Aorta (tissue), 5 donors: Measurements from ENCODE around the gene VAMP4. TPM values are rescaled to one million over a fixed set of nuclear protein-coding genes. Genes with fewer than 3 reads are reported as not detected.

Source experiments
- ATAC-seq: fragments of 200-7000 bp; cut with Tn5 transposase; one replicate; pipeline ENCODE4 v1.9.1; 2022; ENCODE audit warnings: moderate library complexity; ENCODE audit not compliant: low FRiP score
- DNase-seq, 2 donors: peaks; one replicate each; pipeline ENCODE4 v3.0.0-alpha.2; 2020
- H3K27ac ChIP-seq, 2 donors: one replicate each; pipeline ENCODE4 v1.5.1; 2013; ENCODE audit warnings: low read length in 2 of 2, mild to moderate bottlenecking in 2 of 2, moderate library complexity in 2 of 2, control low read depth in 1 of 2, inconsistent platforms in 1 of 2, low read depth in 1 of 2
- H3K27me3 ChIP-seq, 2 donors: one replicate each; pipeline ENCODE4 v1.6.1; 2013; ENCODE audit warnings: control low read depth in 1 of 2, low read length in 1 of 2, mild to moderate bottlenecking in 1 of 2, moderate library complexity in 1 of 2; ENCODE audit not compliant: insufficient read depth in 2 of 2, control insufficient read depth in 1 of 2
- H3K36me3 ChIP-seq, 2 donors: one replicate each; pipeline ENCODE4 v1.6.1; 2013; ENCODE audit warnings: control low read depth in 1 of 2, low read length in 1 of 2, mild to moderate bottlenecking in 1 of 2; ENCODE audit not compliant: insufficient read depth in 2 of 2, control insufficient read depth in 1 of 2
- H3K4me1 ChIP-seq, 2 donors: one replicate each; pipeline ENCODE4 v1.6.1; 2013; ENCODE audit warnings: low read length in 2 of 2, control low read depth in 1 of 2, mild to moderate bottlenecking in 1 of 2, moderate library complexity in 1 of 2; ENCODE audit not compliant: insufficient read depth in 2 of 2, control insufficient read depth in 1 of 2
- H3K4me3 ChIP-seq, 2 donors: one replicate each; pipeline ENCODE4 v1.5.1; 2013; ENCODE audit warnings: low read length in 2 of 2, control low read depth in 1 of 2, mild to moderate bottlenecking in 1 of 2
- H3K9me3 ChIP-seq: one replicate; pipeline ENCODE4 v1.6.1; 2013; ENCODE audit warnings: mild to moderate bottlenecking, low read length; ENCODE audit not compliant: control insufficient read depth
- WGBS, 2 donors: extraction: QIAGEN DNeasy Blood & Tissue Kit; methylation state at CpG; one replicate each; pipeline ENCODE4 v1.1.7; 2013; 5-methylcytosine and 5-hydroxymethylcytosine counted together
- intact Hi-C, 2 donors: fragments of 100-400 bp; cut with DNase I; formaldehyde crosslinking; loops; one replicate each; pipeline versions ENCODE4 v1.14.2 to v1.15.0; 2022
- polyA plus RNA-seq, 2 donors: library from polyadenylated mRNA; stranded (reverse); fragments of 200-250 nt; gene quantifications; one replicate each; pipeline ENCODE4 v1.2.3, GENCODE V29; 2013
- total RNA-seq, 2 donors: library from RNA; stranded (reverse); fragmentation: NEBNext Ultra II Directional; extraction: Animal tissue kit (Norgen Biotek cat#: 25700); gene quantifications; one replicate each; pipeline ENCODE4 v1.2.1, GENCODE V29; 2021
- donor health status: healthy with polysubstance abuse.
- donor health status: Bipolar disorder and iron deficiency.
- donor health status: DM: no; HTN: no; CAD: no.
- donor health status: DM: no; HTN: no; CAD: no.
- donor health status: DM: yes; HTN: yes; CAD: no.

VAMP4 gene
- total and polyA plus RNA-seq, 4 donors: 22.4 to 28.7 (median 25.5) TPM

GRCh38 chr1:171783816-171784530 lies 42.1 kb upstream of the VAMP4 start:
- Histone ChIP-seq H3K36me3 (peaks cover 5 to 11% of the 10 kb centered on the region in 2 donors), H3K4me1 (peaks cover 0 to 4% of the 10 kb centered on the region in 2 donors), H3K4me3 (no peak overlapping the region), H3K27ac (no peak overlapping the region), H3K27me3 (no peaks in the 10 kb centered on the region), H3K9me3 (no peaks in the 10 kb centered on the region)
- ATAC-seq: no peak
- intact Hi-C loops: loop anchor here in 1 of 2 donors (10.0 kb wide), 1 partner anchor 139 kb away; no protein-coding TSS in a partner anchor
- WGBS, 2 donors: 94% methylated on average over 25 of the region's 25 CpGs
- DNase-seq: no peak

DNA sequence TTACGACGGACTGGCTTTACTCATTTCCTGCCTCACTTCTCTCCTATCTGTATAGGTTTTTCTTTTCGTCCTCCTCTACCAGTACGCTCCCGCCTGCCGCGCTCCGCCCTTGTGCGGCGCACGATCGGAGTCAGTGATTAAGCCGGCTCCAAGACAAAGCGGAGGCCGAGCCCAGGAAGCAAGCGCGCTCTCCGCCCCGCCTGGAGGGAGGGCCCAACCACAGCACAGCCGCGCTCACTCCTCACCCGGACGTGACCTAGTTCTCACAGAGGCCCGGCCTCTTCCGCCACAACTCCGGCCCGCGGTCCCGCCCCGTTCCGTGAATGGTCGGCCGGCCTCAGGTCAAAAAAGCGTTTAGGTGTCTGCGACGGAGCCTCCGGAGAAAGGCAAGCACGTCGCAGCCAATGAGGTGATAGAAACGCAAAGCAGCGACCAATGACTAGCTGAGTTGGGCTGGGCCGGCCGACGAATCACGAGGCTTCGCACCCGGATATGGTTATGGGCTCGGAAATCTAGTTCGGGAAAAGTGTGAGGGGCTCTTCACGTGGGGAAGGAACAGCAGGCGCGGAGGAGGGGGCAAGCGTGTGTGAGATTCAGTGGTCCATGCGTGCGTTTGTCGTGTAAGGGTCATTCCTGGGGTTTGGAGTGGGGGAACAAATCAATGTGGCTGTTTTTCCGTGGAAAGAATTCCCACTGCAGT lies 39.5 kb upstream of the VAMP4 start, which contains the start of gene METTL13:
Gene METTL13, plus strand, starts transcription at position 485 of the 700 bp plus-strand sequence. CDS start 308 bp downstream, outside the sequence.
- H3K9me3 ChIP-seq: no peaks in the 10 kb centered on the region
- intact Hi-C loops: loop anchor here (1.0 to 10.0 kb wide), 4 partner anchors 39 to 137 kb away; partner anchors contain the start of gene VAMP4 (in 1 of the 2)
- DNase-seq: peak; percentile 99
- H3K4me3 ChIP-seq: peak within 1 kb of the TSS; percentile 50 to 96
- no peaks in the 10 kb centered on the region for H3K27me3 ChIP-seq
- 1% methylated on average over 56 to 57 of the region's 57 CpGs for WGBS, 2 donors
- H3K36me3 ChIP-seq: peaks cover 0 to 2% of the 10 kb centered on the region in 2 donors
- ATAC-seq: peak; percentile 100
- peaks cover 0 to 4% of the 10 kb centered on the region in 2 donors for H3K4me1 ChIP-seq
- H3K27ac ChIP-seq: peak within 1 kb of the TSS; percentile 51 to 93

- H3K36me3 ChIP-seq: peaks cover 0 to 2% of the 10 kb centered on the region in 2 donors
- intact Hi-C loops: loop anchor here (1.0 to 10.0 kb wide), 4 partner anchors 38 to 136 kb away; partner anchors contain the start of gene VAMP4 (in 1 of the 2)
- H3K9me3 ChIP-seq: no peaks in the 10 kb centered on the region
- peak overlapping the region; percentile 51 to 71 for H3K27ac ChIP-seq
- ATAC-seq (peak; percentile 27), DNase-seq (no peak)
- H3K4me3 ChIP-seq: peak overlapping the region; percentile 36 to 40
- no peaks in the 10 kb centered on the region for H3K27me3 ChIP-seq
- H3K4me1 ChIP-seq: peaks cover 0 to 4% of the 10 kb centered on the region in 2 donors
- WGBS, 2 donors: 41 to 43% methylated on average over 11 of the region's 11 CpGs
Measured at GRCh38 chr1:171780583-171781175, 38.8 kb upstream of the VAMP4 start.

DNA sequence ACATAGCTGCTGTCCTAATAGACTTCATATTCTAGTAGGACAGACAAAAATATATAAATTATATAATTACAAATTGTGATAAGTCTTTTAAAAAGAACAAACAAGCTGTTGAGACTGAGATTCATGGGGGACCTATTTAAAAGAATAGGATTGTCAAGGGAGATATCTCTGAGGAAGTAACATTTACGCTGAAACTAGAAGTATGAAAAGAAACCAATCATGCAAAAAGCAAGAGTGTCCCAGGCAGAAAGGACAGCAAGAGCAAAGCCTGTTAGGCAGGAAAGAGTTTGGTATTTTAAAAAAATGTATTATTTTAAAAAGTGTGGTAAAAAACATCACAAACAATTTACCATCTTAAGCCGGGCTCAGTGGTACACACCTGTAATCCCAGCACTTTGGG lies 30.4 kb upstream of the VAMP4 start:
- Histone ChIP-seq H3K4me1 (no peaks in the 10 kb centered on the region), H3K9me3 (no peaks in the 10 kb centered on the region), H3K27ac (no peak overlapping the region), H3K4me3 (no peak overlapping the region), H3K36me3 (no peaks in the 10 kb centered on the region), H3K27me3 (no peaks in the 10 kb centered on the region)
- ATAC-seq (no peak), DNase-seq (no peak)
- intact Hi-C loops: no loop called here
- 92 to 94% methylated on average over 2 of the region's 2 CpGs for WGBS, 2 donors

GRCh38 chr1:171769754-171770153 lies 27.9 kb upstream of the VAMP4 start:
- Histone ChIP-seq H3K4me1 (no peaks in the 10 kb centered on the region), H3K9me3 (no peaks in the 10 kb centered on the region), H3K4me3 (no peak overlapping the region), H3K27me3 (no peaks in the 10 kb centered on the region), H3K27ac (no peak overlapping the region), H3K36me3 (no peaks in the 10 kb centered on the region)
- intact Hi-C loops: no loop called here
- ATAC-seq: no peak
- DNase-seq: no peak
- 59 to 63% methylated on average over 1 of the region's 1 CpG for WGBS, 2 donors

- H3K4me1 ChIP-seq: no peaks in the 10 kb centered on the region
- DNase-seq: no peak
- no peaks in the 10 kb centered on the region for H3K27me3 ChIP-seq
- H3K27ac ChIP-seq: no peak overlapping the region
- no peak for ATAC-seq
- intact Hi-C loops: no loop called here
- H3K9me3 ChIP-seq: no peaks in the 10 kb centered on the region
- 66 to 73% methylated on average over 3 of the region's 3 CpGs for WGBS, 2 donors
- no peaks in the 10 kb centered on the region for H3K36me3 ChIP-seq
- no peak overlapping the region for H3K4me3 ChIP-seq
Measured at GRCh38 chr1:171769171-171769570, 27.3 kb upstream of the VAMP4 start.

DNA sequence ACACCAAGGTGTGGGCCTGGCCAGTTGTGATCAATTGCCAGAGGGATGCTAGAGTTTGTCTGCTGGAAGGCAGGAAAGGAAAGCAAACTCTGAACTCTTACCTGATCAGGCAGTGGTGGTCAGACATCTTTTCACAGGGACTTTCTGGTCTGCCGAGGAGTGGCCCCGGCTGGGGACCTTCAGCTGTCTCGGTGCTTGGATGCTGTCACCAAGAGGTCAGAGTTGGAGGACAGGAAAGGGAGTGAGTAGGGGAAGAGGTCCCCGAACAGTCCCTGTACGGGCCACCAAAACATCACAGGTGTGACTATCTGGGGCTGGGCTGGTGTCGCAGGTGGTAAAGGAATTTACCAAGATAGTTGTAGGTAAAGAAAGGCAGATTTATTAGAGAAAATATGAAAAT lies 21.9 kb upstream of the VAMP4 start:
- Histone ChIP-seq H3K4me3 (no peak overlapping the region), H3K27me3 (no peaks in the 10 kb centered on the region), H3K27ac (no peak overlapping the region), H3K4me1 (no peaks in the 10 kb centered on the region), H3K36me3 (no peaks in the 10 kb centered on the region), H3K9me3 (no peaks in the 10 kb centered on the region)
- intact Hi-C loops: no loop called here
- no peak for DNase-seq
- 82 to 91% methylated on average over 6 of the region's 6 CpGs for WGBS, 2 donors
- no peak for ATAC-seq

GRCh38 chr1:171762143-171762563 lies 20.3 kb upstream of the VAMP4 start:
- H3K4me1 ChIP-seq: no peaks in the 10 kb centered on the region
- ATAC-seq (no peak), DNase-seq (no peak)
- WGBS, 2 donors: 88 to 89% methylated on average over 6 of the region's 6 CpGs
- intact Hi-C loops: no loop called here
- H3K9me3 ChIP-seq: no peaks in the 10 kb centered on the region
- no peak overlapping the region for H3K4me3 ChIP-seq
- no peaks in the 10 kb centered on the region for H3K36me3 ChIP-seq
- no peak overlapping the region for H3K27ac ChIP-seq
- H3K27me3 ChIP-seq: no peaks in the 10 kb centered on the region
